Measurements from ENCODE around the gene FOXQ1.

DNA sequence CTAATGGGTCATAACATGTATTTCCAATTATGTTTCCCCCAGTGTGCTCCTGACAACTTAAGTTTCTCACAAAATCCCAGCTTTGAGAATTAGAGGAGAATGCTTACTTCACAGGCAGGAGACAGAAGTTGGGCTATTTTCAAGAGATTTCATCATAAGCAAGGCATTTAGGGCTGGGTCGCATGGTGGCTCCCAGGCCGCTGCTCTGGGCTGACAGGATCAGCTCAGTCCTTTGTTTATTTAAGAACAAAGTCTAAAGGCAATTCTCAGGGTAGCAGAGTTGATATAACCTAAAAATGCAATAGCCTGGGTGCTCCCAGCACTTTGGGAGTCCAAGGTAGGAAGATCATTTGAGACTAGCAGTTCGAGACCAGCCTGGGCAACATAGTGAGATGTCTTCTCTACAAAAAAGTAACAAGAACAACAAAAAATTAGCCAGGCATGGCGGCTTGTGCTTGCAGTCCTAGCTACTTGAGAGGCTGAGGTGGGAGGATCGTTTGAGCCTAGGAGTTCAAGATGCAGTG is 10.9 kb downstream of the FOXQ1 start:
- TF ChIP-seq EP300 (IDR thresholded peaks at IDR 0.05; ENCODE audit: low read depth in 2 of 2, low read length in 2 of 2) (peak in 1 of 2 experiments; percentile 79; a peak in 2 of 4 replicates), EP300 (CRISPR knock-in tag; IDR thresholded peaks at IDR 0.05; ENCODE audit: borderline replicate concordance) (peak; percentile 56), KDM4B (CRISPR knock-in tag; IDR thresholded peaks at IDR 0.05) (no peak), SP1 (IDR thresholded peaks at IDR 0.05) (no peak), SP1 (CRISPR knock-in tag; IDR thresholded peaks at IDR 0.05) (no peak), NFIC (IDR thresholded peaks at IDR 0.05; ENCODE audit: low read length) (no peak), TBX2 (CRISPR knock-in tag; IDR thresholded peaks at IDR 0.05; ENCODE audit: borderline replicate concordance) (peak; percentile 81), RFX5 (IDR thresholded peaks at IDR 0.05; ENCODE audit: low read depth, low read length) (no peak), YY1 (IDR thresholded peaks at IDR 0.05; ENCODE audit: insufficient read depth, insufficient replicate concordance, low read depth, low read length) (no peak), ZNF331 (CRISPR knock-in tag; IDR thresholded peaks at IDR 0.05) (peak; percentile 84), EZH2 (conservative IDR thresholded peaks at IDR 0.05; ENCODE audit: low read depth, low read length) (no peak), ARNT (IDR thresholded peaks at IDR 0.05) (no peak), CEBPB (IDR thresholded peaks at IDR 0.05; ENCODE audit: borderline replicate concordance, low read depth, low read length) (peak; percentile 86), SYNCRIP (IDR thresholded peaks at IDR 0.05; ENCODE audit: insufficient read depth, low read depth, low read length) (no peak)
- TF ChIP-seq, protein P1, sequence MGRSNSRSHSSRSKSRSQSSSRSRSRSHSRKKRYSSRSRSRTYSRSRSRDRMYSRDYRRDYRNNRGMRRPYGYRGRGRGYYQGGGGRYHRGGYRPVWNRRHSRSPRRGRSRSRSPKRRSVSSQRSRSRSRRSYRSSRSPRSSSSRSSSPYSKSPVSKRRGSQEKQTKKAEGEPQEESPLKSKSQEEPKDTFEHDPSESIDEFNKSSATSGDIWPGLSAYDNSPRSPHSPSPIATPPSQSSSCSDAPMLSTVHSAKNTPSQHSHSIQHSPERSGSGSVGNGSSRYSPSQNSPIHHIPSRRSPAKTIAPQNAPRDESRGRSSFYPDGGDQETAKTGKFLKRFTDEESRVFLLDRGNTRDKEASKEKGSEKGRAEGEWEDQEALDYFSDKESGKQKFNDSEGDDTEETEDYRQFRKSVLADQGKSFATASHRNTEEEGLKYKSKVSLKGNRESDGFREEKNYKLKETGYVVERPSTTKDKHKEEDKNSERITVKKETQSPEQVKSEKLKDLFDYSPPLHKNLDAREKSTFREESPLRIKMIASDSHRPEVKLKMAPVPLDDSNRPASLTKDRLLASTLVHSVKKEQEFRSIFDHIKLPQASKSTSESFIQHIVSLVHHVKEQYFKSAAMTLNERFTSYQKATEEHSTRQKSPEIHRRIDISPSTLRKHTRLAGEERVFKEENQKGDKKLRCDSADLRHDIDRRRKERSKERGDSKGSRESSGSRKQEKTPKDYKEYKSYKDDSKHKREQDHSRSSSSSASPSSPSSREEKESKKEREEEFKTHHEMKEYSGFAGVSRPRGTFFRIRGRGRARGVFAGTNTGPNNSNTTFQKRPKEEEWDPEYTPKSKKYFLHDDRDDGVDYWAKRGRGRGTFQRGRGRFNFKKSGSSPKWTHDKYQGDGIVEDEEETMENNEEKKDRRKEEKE (IDR thresholded peaks at IDR 0.05) = no peak
